ENCODE measurements around the gene SETD2. TPM values are rescaled to one million over a fixed set of nuclear protein-coding genes. Genes with fewer than 3 reads are reported as not detected.
"Not testable (repeated sequence)": the region's sequence is repeated elsewhere in the genome, so short reads cannot be mapped to it uniquely, and the experiment has no call there.

The SETD2 gene
- total RNA-seq, 1 donor from 2014 or later: 78.8 TPM

- DNase-seq: no peak
These were observed 67.0 kb downstream of the SETD2 start for GRCh38 chr3:47096959-47097358.

- no peak for DNase-seq
These were observed 71.8 kb downstream of the SETD2 start for GRCh38 chr3:47092090-47092489.

GRCh38 chr3:47089630-47090029 lies 74.3 kb downstream of the SETD2 start:
- DNase-seq: no peak

DNA sequence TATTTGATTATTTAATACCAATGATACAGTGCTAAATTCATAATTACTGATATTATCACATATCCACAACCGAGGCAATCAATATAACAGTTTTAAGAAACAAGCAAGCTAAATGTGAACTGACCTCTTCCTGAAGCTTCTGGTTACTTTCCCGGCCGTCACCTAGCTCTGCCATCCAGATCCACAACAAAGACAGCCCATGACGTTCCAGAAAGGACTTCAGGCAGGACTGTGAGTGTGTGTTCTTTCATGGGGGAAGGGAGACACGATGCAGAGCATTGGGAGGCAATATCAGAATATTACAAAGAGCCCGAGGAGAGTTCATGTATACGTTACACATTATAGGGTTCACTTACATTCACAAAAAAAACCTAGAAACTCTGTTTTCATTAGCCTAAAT lies 77.8 kb downstream of the SETD2 start:
- no peak for DNase-seq

DNA sequence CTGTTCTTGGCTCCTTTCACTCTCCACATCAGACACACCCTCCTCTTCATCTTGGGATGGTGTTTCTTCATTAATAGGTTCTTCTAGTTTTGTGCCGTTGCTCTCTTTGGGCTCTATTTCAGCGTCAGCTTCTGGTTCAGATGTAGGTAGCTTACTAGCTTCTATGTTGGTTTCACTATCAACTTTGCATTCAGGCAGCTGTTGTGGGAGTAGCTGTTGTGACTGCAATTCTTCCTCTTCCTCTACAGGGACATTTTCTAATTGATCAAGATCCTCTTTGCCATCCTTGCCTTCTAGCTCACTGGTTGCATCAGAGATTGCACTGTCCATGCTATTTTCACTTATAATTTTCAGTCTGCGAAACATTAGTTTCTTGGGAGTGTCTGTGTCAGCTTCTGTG lies 80.1 kb downstream of the SETD2 start:
- no peak for DNase-seq

GRCh38 chr3:47082519-47082918 lies 81.4 kb downstream of the SETD2 start:
- no peak for DNase-seq

DNA sequence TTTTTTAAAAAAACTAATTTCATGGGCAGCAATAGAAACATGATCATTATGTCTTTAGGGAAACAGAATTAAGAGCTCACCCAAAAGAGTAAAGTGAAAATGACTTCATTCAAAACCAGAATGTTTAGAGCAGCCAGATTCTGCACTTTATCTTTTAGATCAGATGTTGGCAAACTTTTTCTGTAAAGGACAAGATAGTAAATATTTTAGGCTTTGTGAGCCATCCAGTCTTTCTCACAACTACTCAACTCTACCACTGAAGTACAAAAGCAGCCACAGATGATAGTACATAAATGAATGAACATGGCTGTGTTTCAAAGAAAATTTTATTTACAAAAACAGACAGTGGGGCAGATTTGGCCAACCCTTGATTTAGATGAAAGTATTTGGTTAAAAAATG lies 84.5 kb downstream of the SETD2 start:
- no peak for DNase-seq

- no peak for DNase-seq
These were observed 90.2 kb downstream of the SETD2 start for GRCh38 chr3:47073685-47074084.

DNA sequence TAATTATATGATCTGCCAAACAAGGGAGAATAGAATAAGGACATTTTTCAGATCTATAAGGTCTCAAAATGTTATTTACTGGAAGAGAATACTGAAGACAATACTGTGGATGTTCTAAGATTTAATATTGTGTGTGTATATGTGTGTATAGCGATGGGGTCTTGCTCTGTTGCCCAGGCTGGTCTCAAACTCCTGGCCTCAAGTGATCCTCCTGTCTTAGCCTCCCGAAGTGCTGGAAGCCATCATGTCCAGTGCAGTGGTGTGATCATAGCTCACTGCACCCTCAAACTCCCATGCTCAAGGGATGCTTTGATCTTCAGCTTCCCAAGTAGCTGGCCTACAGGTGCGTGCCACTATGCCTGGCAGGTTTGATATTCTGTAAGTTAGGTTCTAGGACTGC lies 93.1 kb downstream of the SETD2 start:
- no peak for DNase-seq

- DNase-seq: not testable (repeated sequence)
These were observed 97.7 kb downstream of the SETD2 start for GRCh38 chr3:47066259-47066658.

- DNase-seq: no peak
These were observed 98.2 kb downstream of the SETD2 start for GRCh38 chr3:47065681-47066080.

DNA sequence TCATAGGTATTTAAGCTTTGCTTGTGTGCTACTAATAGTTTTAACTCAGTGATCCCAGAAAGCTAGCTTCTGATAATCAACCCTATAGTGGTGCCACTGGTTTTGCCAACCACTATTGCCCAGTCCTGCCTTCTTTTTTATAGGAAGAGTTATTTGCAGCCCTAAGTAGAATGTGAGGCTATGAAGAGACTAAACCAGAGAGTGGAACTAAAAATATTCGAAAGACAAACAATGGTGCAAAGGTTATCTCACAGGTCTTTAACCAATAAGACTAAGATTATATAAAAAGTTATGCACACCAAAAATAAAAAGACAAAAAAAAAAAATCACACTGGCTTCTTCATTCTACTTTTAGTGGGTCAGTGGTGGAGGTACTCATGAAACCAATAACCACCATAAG lies 98.9 kb downstream of the SETD2 start:
- no peak for DNase-seq

DNA sequence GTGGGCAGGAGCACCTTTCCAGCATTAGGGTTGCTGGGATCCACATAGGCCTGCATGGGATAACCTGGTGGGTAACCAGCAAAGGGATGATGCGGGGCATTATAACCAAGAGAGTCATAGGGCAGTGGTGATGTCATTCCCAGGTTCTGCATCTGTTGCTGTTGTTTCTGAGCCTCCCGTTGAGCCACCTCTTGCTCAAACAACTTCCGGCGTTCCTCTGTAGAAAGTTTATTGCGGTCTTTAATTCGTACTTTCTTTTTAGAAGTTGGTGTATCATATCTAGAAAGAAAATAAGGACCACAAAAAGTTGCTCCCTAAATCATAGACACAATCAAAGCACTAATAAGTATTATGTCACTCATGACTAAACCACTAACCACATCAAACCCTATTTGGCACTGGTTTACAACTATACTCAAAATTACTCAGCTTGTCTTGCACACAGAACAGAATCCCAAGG lies 106.7 kb downstream of the SETD2 start:
- no peak for DNase-seq

DNA sequence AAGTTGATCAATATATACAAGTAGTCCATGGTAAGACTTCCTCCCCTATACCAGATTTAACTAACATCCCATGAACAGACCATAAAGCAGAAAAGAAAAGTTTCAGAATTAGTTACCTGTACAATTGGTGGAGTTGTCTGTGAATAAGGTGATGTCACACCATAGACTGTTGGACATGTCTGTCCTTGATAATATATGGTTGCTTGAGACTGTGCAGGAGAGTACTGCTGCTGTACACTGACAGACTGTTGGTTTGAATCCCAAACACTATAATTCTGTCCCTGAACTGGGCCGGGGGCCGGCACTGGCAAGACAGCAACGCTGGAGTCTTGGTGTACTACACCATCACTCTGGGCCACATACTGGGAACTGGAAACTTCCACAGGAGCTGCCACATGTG lies 107.2 kb downstream of the SETD2 start:
- DNase-seq: no peak

DNA sequence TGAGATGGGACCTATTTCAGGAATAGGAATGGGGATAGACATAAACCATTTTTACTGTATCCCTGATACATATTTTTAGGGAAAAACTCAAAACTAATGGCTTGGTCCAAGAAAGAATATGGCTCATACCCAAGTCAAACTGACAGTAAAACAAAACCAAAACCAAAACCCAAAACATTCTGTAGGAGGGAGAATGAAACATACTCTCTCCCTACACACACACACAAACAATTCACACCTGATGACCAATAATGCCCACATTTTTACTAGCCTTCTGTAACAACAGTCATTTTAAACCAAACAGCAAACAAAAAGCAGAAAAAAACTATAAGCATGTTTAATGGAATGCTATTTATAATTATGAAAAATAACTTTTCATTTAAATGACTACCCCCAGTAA lies 109.5 kb downstream of the SETD2 start:
- DNase-seq: no peak

DNA sequence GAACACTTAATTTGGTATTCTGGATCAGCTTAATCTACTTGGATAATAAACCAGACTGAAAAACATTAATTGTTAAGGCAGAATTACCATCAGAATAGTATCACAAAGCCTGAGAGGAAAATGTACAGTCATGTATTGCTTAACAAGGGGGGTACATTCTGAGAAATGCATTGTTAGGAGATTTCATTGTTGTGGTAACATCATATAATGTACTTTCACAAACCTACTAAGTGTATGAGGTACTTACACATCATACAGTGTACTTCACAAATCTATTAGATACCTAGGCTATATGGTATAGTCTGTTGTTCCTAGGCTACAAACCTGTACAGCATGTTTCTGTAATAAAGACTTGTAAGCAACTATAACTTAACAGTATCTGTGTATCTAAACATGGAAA lies 116.2 kb downstream of the SETD2 start:
- DNase-seq: no peak

- no peak for DNase-seq
These were observed 116.8 kb downstream of the SETD2 start for GRCh38 chr3:47047069-47047468.

GRCh38 chr3:47042231-47042791 lies 121.6 kb downstream of the SETD2 start:
- DNase-seq: no peak

DNA sequence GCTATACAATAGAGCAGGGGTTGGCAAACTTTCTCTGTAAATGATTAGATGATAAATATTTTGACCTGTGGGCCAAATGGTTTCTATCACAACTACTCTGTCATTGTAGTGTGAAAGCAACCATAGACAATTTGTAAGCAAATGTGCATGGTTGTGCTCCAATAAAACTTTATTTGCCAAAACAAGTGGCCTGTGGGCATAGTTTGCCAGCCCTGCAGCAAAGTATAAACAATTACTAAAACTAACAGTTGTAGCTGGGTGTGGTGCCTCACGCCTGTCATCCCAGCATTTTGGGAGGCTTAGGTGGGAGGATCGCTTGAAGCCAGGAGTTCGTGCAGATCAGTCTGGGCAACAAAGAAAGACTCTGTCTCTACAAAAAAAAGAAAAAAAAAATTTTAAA lies 122.8 kb downstream of the SETD2 start:
- DNase-seq: no peak

DNA sequence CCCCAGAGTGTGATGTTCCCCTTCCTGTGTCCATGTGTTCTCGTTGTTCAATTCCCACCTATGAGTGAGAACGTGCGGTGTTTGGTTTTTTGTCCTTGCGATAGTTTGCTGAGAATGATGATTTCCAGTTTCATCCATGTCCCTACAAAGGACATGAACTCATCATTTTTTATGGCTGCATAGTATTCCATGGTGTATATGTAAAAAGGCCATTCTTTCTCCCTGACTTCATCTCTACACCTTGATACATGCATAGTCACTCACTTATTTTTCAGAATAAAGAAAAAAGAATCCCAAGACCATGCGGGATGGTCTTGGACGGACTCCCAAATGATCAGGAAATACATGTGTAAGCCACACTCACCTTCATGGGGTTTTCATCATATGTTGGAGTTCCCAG lies 126.6 kb downstream of the SETD2 start:
- DNase-seq: not testable (repeated sequence)

- DNase-seq: no peak
These were observed 127.8 kb downstream of the SETD2 start for GRCh38 chr3:47036145-47036544.

DNA sequence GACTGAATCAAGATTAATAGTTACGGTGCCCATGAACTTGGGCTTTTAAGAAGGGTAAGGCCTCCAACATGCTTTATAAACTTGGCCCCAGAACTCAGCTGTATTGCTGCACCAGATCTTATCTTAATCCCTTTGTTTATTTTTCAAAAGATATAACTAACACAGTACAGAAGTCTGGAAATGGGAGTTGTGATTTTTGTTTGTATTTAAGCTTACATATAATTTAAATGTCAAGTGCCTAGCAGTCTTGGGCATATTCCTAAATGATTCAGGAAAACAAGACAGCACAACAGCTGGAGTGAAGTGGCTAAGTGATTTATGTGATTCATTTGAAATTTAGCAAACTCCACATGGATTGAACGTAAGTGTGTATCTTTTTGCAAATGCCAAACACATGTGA lies 128.3 kb downstream of the SETD2 start:
- DNase-seq: no peak

GRCh38 chr3:47034868-47035489 lies 128.9 kb downstream of the SETD2 start:
- no peak for DNase-seq

DNA sequence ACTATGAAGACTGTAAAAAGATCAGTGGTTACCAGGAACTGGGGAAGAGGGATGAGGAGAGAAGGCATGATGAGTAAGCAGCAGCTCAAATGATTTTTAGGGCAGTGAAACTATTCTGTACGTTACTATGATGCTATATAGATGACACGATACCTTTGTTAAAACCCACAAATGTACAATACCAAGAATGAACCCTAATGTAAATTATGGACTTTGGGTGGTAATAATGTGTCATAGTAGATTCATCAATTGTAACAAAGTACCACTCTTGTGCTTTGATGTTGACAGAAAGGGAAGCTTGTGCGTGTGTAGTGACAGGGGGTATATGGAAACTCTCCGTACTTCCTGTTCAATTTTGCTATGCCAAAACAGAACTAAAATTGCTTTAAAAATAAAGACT lies 132.9 kb downstream of the SETD2 start:
- DNase-seq: not testable (repeated sequence)

DNA sequence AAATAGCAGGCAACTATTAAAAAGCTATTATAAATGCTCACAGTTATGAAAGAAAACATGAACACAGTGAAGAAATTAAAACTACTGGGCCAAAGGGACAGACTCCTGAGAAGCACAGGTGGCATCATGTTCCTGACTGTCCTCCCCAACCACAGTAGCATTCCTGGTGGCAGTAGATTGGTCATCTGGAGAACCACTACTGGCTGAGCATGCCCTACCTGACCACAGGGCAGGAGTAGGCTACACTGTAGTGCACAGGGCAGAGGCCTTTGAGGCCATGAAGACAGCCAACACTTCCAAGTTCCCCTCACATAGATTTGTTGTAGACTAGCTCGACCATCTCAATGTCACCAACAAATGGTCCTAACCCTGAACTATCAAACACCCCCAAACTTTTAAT lies 135.2 kb downstream of the SETD2 start:
- DNase-seq: no peak

Measured in occipital lobe (tissue), 2 donors.